Neuronal stem cell (in vitro differentiated cells): ENCODE measurements around the gene FOXA1.

Experiments
- DNase-seq: peaks from one replicate; pipeline ENCODE4 v3.0.0-alpha.2; 2013; ENCODE audit warnings: low spot score
- H2AFZ ChIP-seq: one replicate; pipeline ENCODE4 v1.6.1; 2013; ENCODE audit warnings: mild to moderate bottlenecking, low read length, inconsistent platforms
- H2AK5ac ChIP-seq: 2 replicates; pipeline ENCODE4 v1.6.1; 2013; ENCODE audit warnings: low read depth, mild to moderate bottlenecking, inconsistent platforms, low read length, moderate library complexity, mixed read lengths
- H2BK120ac ChIP-seq: 2 replicates; pipeline ENCODE4 v1.6.1; 2013; ENCODE audit warnings: low read depth, mild to moderate bottlenecking, inconsistent platforms, low read length, moderate library complexity, mixed read lengths
- H2BK12ac ChIP-seq: one replicate; pipeline ENCODE4 v1.6.1; 2013; ENCODE audit warnings: low read length, inconsistent platforms
- H2BK15ac ChIP-seq: 2 replicates; pipeline ENCODE4 v1.6.1; 2013; ENCODE audit warnings: mild to moderate bottlenecking, low read length, inconsistent platforms, mixed read lengths
- H2BK5ac ChIP-seq: one replicate; pipeline ENCODE4 v1.6.1; 2013; ENCODE audit warnings: inconsistent platforms, mild to moderate bottlenecking, low read length, moderate library complexity
- H3K14ac ChIP-seq: one replicate; pipeline ENCODE4 v1.6.1; 2013; ENCODE audit warnings: low read length, inconsistent platforms
- H3K18ac ChIP-seq: 2 replicates; pipeline ENCODE4 v1.6.1; 2013; ENCODE audit warnings: low read length, inconsistent platforms
- H3K23ac ChIP-seq: 2 replicates; pipeline ENCODE4 v1.6.1; 2013; ENCODE audit warnings: low read depth, mild to moderate bottlenecking, mixed read lengths, low read length, inconsistent platforms; ENCODE audit not compliant: poor library complexity
- H3K27ac ChIP-seq: replicated peaks from 3 replicates; pipeline ENCODE4 v1.5.1; 2013; ENCODE audit warnings: low read length, inconsistent platforms
- H3K27me3 ChIP-seq, 3 experiments: 2 replicates each; pipeline ENCODE4 v1.6.1; 2013; ENCODE audit warnings: low read length in 3 of 3, mild to moderate bottlenecking in 2 of 3, inconsistent platforms in 1 of 3, low read depth in 1 of 3, mixed read lengths in 1 of 3, moderate library complexity in 1 of 3; ENCODE audit not compliant: control insufficient read depth in 3 of 3, insufficient read depth in 3 of 3
- H3K36me3 ChIP-seq, 2 donors: replicated peaks in 1 of 2; 2 replicates each; pipeline ENCODE4 v1.6.1; 2013; ENCODE audit warnings: low read length in 2 of 2; ENCODE audit not compliant: control insufficient read depth in 2 of 2, insufficient read depth in 2 of 2
- H3K4ac ChIP-seq: 2 replicates; pipeline ENCODE4 v1.6.1; 2013; ENCODE audit warnings: inconsistent platforms, mild to moderate bottlenecking, low read length, moderate library complexity
- H3K4me1 ChIP-seq, 2 donors: 1 replicate in 1 of 2; 2 replicates in 1 of 2; pipeline ENCODE4 v1.6.1; 2013; ENCODE audit warnings: low read length in 2 of 2, low read depth in 1 of 2; ENCODE audit not compliant: control insufficient read depth in 2 of 2, insufficient read depth in 1 of 2
- H3K4me2 ChIP-seq: one replicate; pipeline ENCODE4 v1.6.1; 2013; ENCODE audit warnings: mild to moderate bottlenecking, low read length, inconsistent platforms; ENCODE audit not compliant: insufficient read depth, poor library complexity, severe bottlenecking
- H3K4me3 ChIP-seq, 2 donors: 2 replicates each; pipeline ENCODE4 v1.5.1; 2013; ENCODE audit warnings: low read length in 2 of 2, mild to moderate bottlenecking in 2 of 2, inconsistent platforms in 1 of 2, moderate library complexity in 1 of 2
- H3K79me1 ChIP-seq: one replicate; pipeline ENCODE4 v1.6.1; 2013; ENCODE audit warnings: low read depth, mild to moderate bottlenecking, inconsistent platforms, low read length, moderate library complexity
- H3K9ac ChIP-seq: one replicate; pipeline ENCODE4 v1.6.1; 2013; ENCODE audit warnings: mild to moderate bottlenecking, low read depth, low read length, inconsistent platforms; ENCODE audit not compliant: poor library complexity
- H3K9me3 ChIP-seq, 2 donors: replicated peaks in 1 of 2; 2 replicates each; pipeline versions ENCODE3 to v1.6.1; 2013; ENCODE audit warnings: low read length in 2 of 2, mild to moderate bottlenecking in 2 of 2, inconsistent platforms in 1 of 2, low read depth in 1 of 2, mixed read lengths in 1 of 2, moderate library complexity in 1 of 2; ENCODE audit not compliant: control insufficient read depth in 2 of 2, insufficient read depth in 1 of 2
- H4K8ac ChIP-seq: one replicate; pipeline ENCODE4 v1.6.1; 2013; ENCODE audit warnings: low read depth, mild to moderate bottlenecking, inconsistent platforms, low read length, moderate library complexity
- H4K91ac ChIP-seq: one replicate; pipeline ENCODE4 v1.6.1; 2013; ENCODE audit warnings: low read length, low read depth, mild to moderate bottlenecking, inconsistent platforms; ENCODE audit not compliant: poor library complexity
- WGBS, 2 donors: extraction: QIAGEN DNeasy Blood & Tissue Kit; methylation state at CpG; one replicate each; pipeline ENCODE4 v1.1.7; 2013; ENCODE audit warnings: missing lambda C conversion rate in 2 of 2, mixed read lengths in 1 of 2; ENCODE audit not compliant: insufficient read length in 2 of 2, insufficient replicate concordance in 1 of 2; ENCODE audit errors: extremely low coverage in 2 of 2; 5-methylcytosine and 5-hydroxymethylcytosine counted together

The FOXA1 gene

DNA sequence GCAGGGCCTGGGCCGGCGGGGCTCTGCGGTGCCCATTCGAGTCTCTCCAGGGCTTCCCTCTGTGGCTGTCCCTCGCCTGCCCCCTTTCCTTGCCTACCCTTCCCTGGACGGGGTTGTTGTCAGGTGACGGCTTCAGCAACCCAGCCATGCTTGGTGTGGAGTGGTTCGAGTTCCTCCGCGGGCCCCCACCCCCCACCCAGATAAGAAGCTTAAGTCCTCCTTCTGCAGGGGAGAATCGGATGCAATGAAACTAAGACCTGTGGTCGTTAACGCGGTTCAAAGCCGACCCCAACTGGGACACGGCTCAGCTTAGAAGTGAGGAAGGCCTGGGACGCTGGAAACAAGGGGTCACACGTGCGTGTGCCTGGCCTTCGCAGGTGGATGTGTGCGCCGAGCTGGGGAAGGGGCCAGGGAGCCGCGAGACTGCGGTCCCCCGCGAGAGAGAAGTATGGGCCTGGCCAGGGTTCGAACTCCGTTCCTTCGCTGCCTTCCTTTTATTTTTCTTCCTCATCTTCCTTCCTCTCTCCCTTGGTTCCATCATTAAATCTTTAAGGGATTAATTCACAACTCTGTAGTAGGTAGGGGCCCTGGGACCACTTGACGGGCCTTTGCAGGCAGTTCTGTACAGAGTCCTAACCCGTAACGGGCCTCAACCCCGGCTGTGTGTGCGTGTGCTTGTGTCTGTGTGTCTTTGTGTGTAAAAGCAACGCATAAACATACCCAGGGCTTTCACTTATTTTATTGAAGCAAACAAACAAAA, 3.9 kb upstream of the FOXA1 start:
- no peak overlapping the region for H3K9ac ChIP-seq
- H3K79me1 ChIP-seq: peaks cover 1% of the 10 kb centered on the region
- peak overlapping the region; percentile 67 for H2BK120ac ChIP-seq
- H3K4me3 ChIP-seq: peak overlapping the region in 1 of 2 donors; percentile 35
- no peak overlapping the region for H3K27ac ChIP-seq
- no peaks in the 10 kb centered on the region for H3K36me3 ChIP-seq
- WGBS, 2 donors: no CpG with 5 or more reads among the region's 36 CpGs
- peak overlapping the region; percentile 65 for H3K14ac ChIP-seq
- peak overlapping the region; percentile 76 for H3K4me2 ChIP-seq
- no peak overlapping the region for H2BK12ac ChIP-seq
- peak overlapping the region; percentile 93 for H2AFZ ChIP-seq
- no peak overlapping the region for H4K91ac ChIP-seq
- H3K4me1 ChIP-seq: peaks cover 4 to 9% of the 10 kb centered on the region in 2 donors
- no peak for DNase-seq
- H2BK15ac ChIP-seq: peak overlapping the region; percentile 81
- peaks cover 27 to 98% (median 93%) of the 10 kb centered on the region in 3 experiments for H3K27me3 ChIP-seq
- peak overlapping the region; percentile 24 for H2AK5ac ChIP-seq
- no peak overlapping the region for H3K23ac ChIP-seq
- H3K9me3 ChIP-seq: peaks cover 3 to 5% of the 10 kb centered on the region in 2 donors
- no peak overlapping the region for H3K4ac ChIP-seq
- no peak overlapping the region for H2BK5ac ChIP-seq
- no peak overlapping the region for H4K8ac ChIP-seq
- H3K18ac ChIP-seq: peak overlapping the region; percentile 88

DNA sequence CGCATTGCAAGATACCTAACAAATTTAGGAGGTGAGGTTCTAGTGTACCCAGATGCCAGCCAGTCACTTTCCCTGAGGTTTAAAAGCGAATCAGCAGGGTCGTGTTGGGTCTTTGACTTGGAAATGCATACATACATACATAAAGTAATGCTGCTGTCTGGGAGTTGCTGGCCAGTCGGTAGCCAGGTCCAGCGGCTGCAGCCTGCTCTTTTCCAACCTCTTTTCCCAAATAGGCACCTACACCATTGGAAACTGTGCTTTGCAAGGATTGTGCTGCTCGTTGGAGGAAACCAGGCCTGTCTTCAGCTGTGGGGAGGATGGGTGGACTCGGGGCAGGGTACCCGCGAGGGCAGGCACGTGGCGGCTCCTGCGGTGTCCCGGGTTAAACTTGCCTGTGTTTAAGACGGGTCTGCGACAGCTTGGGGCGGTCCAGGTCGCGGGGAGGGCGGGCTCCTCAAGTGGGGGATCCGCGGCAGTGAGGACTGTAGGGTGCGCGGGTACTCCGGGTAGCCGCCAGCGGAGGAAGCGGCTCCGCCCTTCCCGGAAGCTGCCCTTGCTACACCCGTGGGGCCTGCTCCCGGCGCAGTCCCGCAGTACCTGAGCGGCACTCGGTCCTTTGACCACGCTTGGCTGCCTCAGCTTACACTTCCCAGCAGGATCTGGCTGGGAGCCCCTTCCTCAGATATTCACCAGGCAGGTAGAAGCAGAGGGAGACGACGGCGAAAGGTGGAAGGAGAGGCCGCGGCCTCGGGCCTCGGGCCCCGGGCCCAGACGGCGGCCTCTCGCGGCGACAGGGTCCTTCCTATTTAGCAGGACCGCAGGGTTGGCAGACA, 3.1 kb upstream of the FOXA1 start:
- Histone ChIP-seq H4K8ac (no peak overlapping the region), H3K9me3 (peaks cover 2 to 5% of the 10 kb centered on the region in 2 donors), H2BK120ac (peak overlapping the region; percentile 67), H2BK15ac (peak overlapping the region; percentile 24), H3K4me2 (peak overlapping the region; percentile 41), H3K23ac (peak overlapping the region; percentile 63), H3K4ac (no peak overlapping the region), H2AK5ac (no peak overlapping the region), H3K36me3 (no peaks in the 10 kb centered on the region), H3K79me1 (peaks cover 1% of the 10 kb centered on the region), H3K27me3 (peaks cover 27 to 98% (median 92%) of the 10 kb centered on the region in 3 experiments), H2AFZ (peak overlapping the region; percentile 93), H2BK12ac (no peak overlapping the region), H3K27ac (no peak overlapping the region), H3K4me3 (peak overlapping the region; percentile 8 to 66), H4K91ac (no peak overlapping the region), H3K9ac (peak overlapping the region; percentile 70), H3K18ac (peak overlapping the region; percentile 88), H3K14ac (peak overlapping the region; percentile 56), H3K4me1 (peaks cover 4 to 9% of the 10 kb centered on the region in 2 donors), H2BK5ac (no peak overlapping the region)
- no CpG with 5 or more reads among the region's 50 CpGs for WGBS, 2 donors
- no peak for DNase-seq

DNA sequence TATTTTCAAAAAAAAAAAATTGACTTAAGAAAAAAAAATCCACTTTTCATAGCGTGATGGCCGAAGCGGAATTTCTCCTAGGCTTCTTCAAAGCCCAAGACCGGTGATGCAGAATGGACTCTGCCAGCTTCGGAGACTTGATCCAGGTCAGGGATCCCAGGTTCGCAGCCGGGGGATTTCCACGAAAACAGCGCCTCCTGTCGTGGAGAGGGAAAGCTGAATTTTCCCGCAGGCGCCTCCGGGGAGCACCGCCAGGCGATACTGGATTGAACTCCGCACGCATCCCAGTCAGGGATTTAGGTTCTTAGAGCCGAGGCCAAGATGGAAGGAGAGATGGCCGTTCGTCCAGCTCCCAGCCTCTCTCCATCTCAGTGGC, 2.5 kb upstream of the FOXA1 start:
- WGBS, 2 donors: no CpG with 5 or more reads among the region's 20 CpGs
- H3K18ac ChIP-seq: no peak overlapping the region
- no peak overlapping the region for H4K8ac ChIP-seq
- peaks cover 1% of the 10 kb centered on the region for H3K79me1 ChIP-seq
- no peak overlapping the region for H3K9ac ChIP-seq
- DNase-seq: no peak
- H3K27ac ChIP-seq: no peak overlapping the region
- peaks cover 2 to 5% of the 10 kb centered on the region in 2 donors for H3K9me3 ChIP-seq
- no peak overlapping the region for H3K4ac ChIP-seq
- H3K36me3 ChIP-seq: no peaks in the 10 kb centered on the region
- no peak overlapping the region for H3K14ac ChIP-seq
- peaks cover 32 to 98% (median 92%) of the 10 kb centered on the region in 3 experiments for H3K27me3 ChIP-seq
- no peak overlapping the region for H2BK120ac ChIP-seq
- H3K4me3 ChIP-seq: no peak overlapping the region
- no peak overlapping the region for H2AK5ac ChIP-seq
- H2AFZ ChIP-seq: peak overlapping the region; percentile 93
- H2BK5ac ChIP-seq: no peak overlapping the region
- H3K4me2 ChIP-seq: peak overlapping the region; percentile 41
- peaks cover 4 to 9% of the 10 kb centered on the region in 2 donors for H3K4me1 ChIP-seq
- no peak overlapping the region for H2BK15ac ChIP-seq
- H2BK12ac ChIP-seq: no peak overlapping the region
- H3K23ac ChIP-seq: no peak overlapping the region
- H4K91ac ChIP-seq: no peak overlapping the region
